ENCODE measurements around the gene PLCB1.

DNA sequence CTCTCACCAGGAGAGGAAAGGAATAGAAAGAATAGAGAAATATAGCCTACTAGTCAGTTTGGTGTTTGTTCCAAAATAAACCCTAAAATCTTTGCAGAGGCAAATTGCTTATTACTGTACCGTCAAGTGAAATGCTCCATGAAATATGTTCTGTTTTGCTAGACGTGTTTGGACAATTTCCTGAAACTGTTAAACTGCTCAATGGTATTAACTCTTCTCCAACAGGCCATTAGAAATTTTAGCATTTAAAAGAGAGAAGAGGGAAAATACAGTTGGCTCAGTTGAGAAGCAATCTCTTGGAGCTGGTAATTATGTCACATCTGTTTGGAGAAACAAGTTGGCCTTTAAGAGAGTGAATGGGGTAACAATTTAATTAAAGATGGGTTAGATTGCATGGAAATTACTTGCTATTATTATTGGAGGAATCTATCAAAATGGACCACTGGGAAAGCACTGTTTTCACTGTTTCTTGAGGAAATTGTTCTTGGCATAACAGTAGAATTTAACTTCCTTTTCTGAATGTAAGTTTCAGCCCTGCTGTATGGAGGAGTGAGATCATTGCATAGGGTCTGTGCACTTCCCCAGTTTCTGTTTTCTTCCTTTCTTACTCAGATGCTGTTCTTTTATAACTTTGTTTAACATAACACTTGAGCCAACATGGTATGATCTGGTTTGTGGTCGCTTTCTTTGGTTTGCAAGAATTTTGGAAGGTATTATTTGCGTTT is 373.6 kb downstream of the PLCB1 start:
- TF ChIP-seq POLR2AphosphoS5 (IDR thresholded peaks at IDR 0.05; ENCODE audit: low read depth, low read length) (no peak), TAF1 (IDR thresholded peaks at IDR 0.05; ENCODE audit: borderline replicate concordance, insufficient read depth, low read length) (no peak), SIN3A (IDR thresholded peaks at IDR 0.05; ENCODE audit: borderline replicate concordance, insufficient read depth, low read length) (no peak)
- TF ChIP-seq, protein P1, sequence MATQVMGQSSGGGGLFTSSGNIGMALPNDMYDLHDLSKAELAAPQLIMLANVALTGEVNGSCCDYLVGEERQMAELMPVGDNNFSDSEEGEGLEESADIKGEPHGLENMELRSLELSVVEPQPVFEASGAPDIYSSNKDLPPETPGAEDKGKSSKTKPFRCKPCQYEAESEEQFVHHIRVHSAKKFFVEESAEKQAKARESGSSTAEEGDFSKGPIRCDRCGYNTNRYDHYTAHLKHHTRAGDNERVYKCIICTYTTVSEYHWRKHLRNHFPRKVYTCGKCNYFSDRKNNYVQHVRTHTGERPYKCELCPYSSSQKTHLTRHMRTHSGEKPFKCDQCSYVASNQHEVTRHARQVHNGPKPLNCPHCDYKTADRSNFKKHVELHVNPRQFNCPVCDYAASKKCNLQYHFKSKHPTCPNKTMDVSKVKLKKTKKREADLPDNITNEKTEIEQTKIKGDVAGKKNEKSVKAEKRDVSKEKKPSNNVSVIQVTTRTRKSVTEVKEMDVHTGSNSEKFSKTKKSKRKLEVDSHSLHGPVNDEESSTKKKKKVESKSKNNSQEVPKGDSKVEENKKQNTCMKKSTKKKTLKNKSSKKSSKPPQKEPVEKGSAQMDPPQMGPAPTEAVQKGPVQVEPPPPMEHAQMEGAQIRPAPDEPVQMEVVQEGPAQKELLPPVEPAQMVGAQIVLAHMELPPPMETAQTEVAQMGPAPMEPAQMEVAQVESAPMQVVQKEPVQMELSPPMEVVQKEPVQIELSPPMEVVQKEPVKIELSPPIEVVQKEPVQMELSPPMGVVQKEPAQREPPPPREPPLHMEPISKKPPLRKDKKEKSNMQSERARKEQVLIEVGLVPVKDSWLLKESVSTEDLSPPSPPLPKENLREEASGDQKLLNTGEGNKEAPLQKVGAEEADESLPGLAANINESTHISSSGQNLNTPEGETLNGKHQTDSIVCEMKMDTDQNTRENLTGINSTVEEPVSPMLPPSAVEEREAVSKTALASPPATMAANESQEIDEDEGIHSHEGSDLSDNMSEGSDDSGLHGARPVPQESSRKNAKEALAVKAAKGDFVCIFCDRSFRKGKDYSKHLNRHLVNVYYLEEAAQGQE (IDR thresholded peaks at IDR 0.05; ENCODE audit: insufficient read depth in 1 of 2, low read depth in 2 of 2, low read length in 2 of 2): no peak
